Testis (tissue), 2 donors: ENCODE results near the gene PBX1.

Experiments used
- CTCF ChIP-seq, 3 experiments: fragments of 450-650 bp in 2 of 3; fragments of 200-600 bp in 1 of 3; sonication (generic) in 1 of 3; IDR thresholded peaks; one replicate each; pipeline ENCODE4 v1.5.1; 2016 to 2019; ENCODE audit warnings: antibody characterized with exemption in 3 of 3, mild to moderate bottlenecking in 2 of 3, moderate library complexity in 1 of 3
- POLR2A ChIP-seq: fragments of 450-650 bp; IDR thresholded peaks from one replicate; pipeline ENCODE4 v1.6.1; 2017; ENCODE audit warnings: antibody characterized with exemption, mild to moderate bottlenecking, moderate library complexity

- no peak for TF ChIP-seq POLR2A
- no peak for TF ChIP-seq CTCF (IDR thresholded peaks at IDR 0.05)
Observed at GRCh38 chr1:164569866-164570265, 10.9 kb downstream of the PBX1 start.
